Neural cell (in vitro differentiated cells): ENCODE data around the gene KCTD10.

Experiments used
- POLR2AphosphoS5 ChIP-seq: IDR thresholded peaks from 2 replicates; pipeline ENCODE4 v1.6.1; 2012
- RAD21 ChIP-seq: fragments of 450-650 bp; conservative IDR thresholded peaks from 2 replicates; pipeline ENCODE4 v1.6.1; 2014; ENCODE audit warnings: antibody characterized with exemption, mild to moderate bottlenecking, moderate library complexity
- TAF1 ChIP-seq: IDR thresholded peaks from 2 replicates; pipeline ENCODE4 v1.6.1; 2012; ENCODE audit warnings: low read depth
- TF ChIP-seq, protein P1 (sequence below): fragments of 450-650 bp; IDR thresholded peaks from 2 replicates; pipeline ENCODE4 v1.5.1; 2014; ENCODE audit warnings: antibody characterized with exemption, mild to moderate bottlenecking, moderate library complexity; ENCODE audit not compliant: poor library complexity, severe bottlenecking
- TF ChIP-seq, protein P2 (sequence below): IDR thresholded peaks from 2 replicates; pipeline ENCODE4 v1.6.1; 2012; ENCODE audit warnings: borderline replicate concordance

DNA sequence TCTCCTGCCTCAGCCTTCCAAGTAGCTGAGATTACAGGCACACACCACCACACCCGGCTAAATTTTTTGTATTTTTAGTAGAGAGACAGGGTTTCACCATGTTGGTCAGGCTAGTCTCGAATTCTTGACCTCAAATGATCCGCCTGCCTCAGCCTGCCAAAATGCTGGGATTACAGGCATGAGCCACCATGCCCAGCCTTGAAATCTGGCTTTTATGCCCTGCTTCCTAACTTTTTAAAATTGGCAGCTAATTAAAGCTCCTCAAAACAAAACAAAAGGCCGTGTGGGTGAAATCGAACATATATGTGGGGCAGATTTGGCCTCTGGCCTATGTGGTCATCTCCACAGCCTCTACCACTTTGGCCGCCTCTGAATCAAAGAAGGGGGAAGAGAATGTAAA is 37.9 kb downstream of the KCTD10 start:
- TF ChIP-seq, protein P1, sequence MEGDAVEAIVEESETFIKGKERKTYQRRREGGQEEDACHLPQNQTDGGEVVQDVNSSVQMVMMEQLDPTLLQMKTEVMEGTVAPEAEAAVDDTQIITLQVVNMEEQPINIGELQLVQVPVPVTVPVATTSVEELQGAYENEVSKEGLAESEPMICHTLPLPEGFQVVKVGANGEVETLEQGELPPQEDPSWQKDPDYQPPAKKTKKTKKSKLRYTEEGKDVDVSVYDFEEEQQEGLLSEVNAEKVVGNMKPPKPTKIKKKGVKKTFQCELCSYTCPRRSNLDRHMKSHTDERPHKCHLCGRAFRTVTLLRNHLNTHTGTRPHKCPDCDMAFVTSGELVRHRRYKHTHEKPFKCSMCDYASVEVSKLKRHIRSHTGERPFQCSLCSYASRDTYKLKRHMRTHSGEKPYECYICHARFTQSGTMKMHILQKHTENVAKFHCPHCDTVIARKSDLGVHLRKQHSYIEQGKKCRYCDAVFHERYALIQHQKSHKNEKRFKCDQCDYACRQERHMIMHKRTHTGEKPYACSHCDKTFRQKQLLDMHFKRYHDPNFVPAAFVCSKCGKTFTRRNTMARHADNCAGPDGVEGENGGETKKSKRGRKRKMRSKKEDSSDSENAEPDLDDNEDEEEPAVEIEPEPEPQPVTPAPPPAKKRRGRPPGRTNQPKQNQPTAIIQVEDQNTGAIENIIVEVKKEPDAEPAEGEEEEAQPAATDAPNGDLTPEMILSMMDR, result no peak
- no peak for TF ChIP-seq RAD21
- no peak for TF ChIP-seq TAF1
- TF ChIP-seq, protein P2, sequence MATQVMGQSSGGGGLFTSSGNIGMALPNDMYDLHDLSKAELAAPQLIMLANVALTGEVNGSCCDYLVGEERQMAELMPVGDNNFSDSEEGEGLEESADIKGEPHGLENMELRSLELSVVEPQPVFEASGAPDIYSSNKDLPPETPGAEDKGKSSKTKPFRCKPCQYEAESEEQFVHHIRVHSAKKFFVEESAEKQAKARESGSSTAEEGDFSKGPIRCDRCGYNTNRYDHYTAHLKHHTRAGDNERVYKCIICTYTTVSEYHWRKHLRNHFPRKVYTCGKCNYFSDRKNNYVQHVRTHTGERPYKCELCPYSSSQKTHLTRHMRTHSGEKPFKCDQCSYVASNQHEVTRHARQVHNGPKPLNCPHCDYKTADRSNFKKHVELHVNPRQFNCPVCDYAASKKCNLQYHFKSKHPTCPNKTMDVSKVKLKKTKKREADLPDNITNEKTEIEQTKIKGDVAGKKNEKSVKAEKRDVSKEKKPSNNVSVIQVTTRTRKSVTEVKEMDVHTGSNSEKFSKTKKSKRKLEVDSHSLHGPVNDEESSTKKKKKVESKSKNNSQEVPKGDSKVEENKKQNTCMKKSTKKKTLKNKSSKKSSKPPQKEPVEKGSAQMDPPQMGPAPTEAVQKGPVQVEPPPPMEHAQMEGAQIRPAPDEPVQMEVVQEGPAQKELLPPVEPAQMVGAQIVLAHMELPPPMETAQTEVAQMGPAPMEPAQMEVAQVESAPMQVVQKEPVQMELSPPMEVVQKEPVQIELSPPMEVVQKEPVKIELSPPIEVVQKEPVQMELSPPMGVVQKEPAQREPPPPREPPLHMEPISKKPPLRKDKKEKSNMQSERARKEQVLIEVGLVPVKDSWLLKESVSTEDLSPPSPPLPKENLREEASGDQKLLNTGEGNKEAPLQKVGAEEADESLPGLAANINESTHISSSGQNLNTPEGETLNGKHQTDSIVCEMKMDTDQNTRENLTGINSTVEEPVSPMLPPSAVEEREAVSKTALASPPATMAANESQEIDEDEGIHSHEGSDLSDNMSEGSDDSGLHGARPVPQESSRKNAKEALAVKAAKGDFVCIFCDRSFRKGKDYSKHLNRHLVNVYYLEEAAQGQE, result no peak
- TF ChIP-seq POLR2AphosphoS5, result no peak
